ENCODE results near the gene RSPH3. TPM values are rescaled to one million over a fixed set of nuclear protein-coding genes. Genes with fewer than 3 reads are reported as not detected.
A peak's percentile ranks its signal among the peaks of the same experiment; 100 is the strongest.

RSPH3 gene
- total and polyA plus RNA-seq, 2 of the 13 experiments (the other 11 are each of a cell fraction or from before 2014, with no cell fraction given), result 1.3 to 3.5 TPM

DNA sequence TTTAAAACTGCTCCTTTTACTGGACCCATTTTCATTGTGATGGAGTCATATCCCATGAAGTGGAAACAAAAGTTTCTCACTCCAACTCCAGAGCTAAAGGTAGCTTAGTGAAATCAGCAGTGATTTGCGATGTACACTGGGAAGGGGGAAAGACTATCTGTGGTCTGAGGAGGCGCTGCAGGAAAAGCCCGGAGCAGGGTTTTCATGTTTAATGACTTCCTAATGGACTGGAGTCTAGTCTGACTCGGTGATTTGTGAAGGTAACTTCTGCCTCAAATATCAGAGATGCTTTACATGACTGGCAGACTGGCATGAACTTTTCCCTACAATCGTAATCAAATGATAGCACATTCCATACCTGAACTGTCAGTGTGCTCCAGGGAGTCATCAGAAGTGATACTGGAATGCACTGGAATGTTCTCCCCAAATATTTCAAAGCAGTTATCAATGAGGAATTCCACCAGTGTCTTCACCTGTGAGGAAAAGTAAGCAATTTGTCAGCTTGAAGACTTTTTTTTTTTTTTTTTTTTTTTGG, 37.8 kb upstream of the RSPH3 start:
- Histone ChIP-seq H4K20me1 (ENCODE audit: insufficient read depth, low read length) (no peaks in the 10 kb centered on the region), H3K36me3 (replicated peaks in 1 of 2; ENCODE audit: control insufficient read depth in 1 of 2, insufficient read depth in 2 of 2, low read length in 2 of 2) (no peaks in the 10 kb centered on the region), H2AFZ (ENCODE audit: low read length) (no peak overlapping the region), H3K27ac (ENCODE audit: extremely low read length, insufficient read depth, low read length) (no peak overlapping the region), H3K4me3 (replicated peaks in 1 of 3; ENCODE audit: insufficient read depth in 1 of 3, low read depth in 2 of 3, low read length in 3 of 3) (no peak overlapping the region), H3K79me2 (ENCODE audit: insufficient read depth, low read length) (no peaks in the 10 kb centered on the region), H3K9me3 (ENCODE audit: low read length) (no peaks in the 10 kb centered on the region), H3K4me2 (ENCODE audit: low read depth, low read length) (no peak overlapping the region), H3K27me3 (ENCODE audit: control insufficient read depth in 1 of 2, insufficient read depth in 2 of 2, low read length in 2 of 2) (peaks cover 9 to 54% of the 10 kb centered on the region in 2 experiments; a peak in 4 of 5 replicates), H3K9ac (ENCODE audit: insufficient read depth, low read depth, low read length) (no peak overlapping the region), H3K4me1 (ENCODE audit: insufficient read depth, low read length) (peaks cover 8% of the 10 kb centered on the region)
- WGBS (ENCODE audit: low lambda C conversion rate), result 32% methylated on average over 5 of the region's 5 CpGs
- TF ChIP-seq, protein P1, sequence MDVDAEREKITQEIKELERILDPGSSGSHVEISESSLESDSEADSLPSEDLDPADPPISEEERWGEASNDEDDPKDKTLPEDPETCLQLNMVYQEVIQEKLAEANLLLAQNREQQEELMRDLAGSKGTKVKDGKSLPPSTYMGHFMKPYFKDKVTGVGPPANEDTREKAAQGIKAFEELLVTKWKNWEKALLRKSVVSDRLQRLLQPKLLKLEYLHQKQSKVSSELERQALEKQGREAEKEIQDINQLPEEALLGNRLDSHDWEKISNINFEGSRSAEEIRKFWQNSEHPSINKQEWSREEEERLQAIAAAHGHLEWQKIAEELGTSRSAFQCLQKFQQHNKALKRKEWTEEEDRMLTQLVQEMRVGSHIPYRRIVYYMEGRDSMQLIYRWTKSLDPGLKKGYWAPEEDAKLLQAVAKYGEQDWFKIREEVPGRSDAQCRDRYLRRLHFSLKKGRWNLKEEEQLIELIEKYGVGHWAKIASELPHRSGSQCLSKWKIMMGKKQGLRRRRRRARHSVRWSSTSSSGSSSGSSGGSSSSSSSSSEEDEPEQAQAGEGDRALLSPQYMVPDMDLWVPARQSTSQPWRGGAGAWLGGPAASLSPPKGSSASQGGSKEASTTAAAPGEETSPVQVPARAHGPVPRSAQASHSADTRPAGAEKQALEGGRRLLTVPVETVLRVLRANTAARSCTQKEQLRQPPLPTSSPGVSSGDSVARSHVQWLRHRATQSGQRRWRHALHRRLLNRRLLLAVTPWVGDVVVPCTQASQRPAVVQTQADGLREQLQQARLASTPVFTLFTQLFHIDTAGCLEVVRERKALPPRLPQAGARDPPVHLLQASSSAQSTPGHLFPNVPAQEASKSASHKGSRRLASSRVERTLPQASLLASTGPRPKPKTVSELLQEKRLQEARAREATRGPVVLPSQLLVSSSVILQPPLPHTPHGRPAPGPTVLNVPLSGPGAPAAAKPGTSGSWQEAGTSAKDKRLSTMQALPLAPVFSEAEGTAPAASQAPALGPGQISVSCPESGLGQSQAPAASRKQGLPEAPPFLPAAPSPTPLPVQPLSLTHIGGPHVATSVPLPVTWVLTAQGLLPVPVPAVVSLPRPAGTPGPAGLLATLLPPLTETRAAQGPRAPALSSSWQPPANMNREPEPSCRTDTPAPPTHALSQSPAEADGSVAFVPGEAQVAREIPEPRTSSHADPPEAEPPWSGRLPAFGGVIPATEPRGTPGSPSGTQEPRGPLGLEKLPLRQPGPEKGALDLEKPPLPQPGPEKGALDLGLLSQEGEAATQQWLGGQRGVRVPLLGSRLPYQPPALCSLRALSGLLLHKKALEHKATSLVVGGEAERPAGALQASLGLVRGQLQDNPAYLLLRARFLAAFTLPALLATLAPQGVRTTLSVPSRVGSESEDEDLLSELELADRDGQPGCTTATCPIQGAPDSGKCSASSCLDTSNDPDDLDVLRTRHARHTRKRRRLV (CRISPR knock-in tag; IDR thresholded peaks at IDR 0.05), result no peak
- TF ChIP-seq, protein P2, sequence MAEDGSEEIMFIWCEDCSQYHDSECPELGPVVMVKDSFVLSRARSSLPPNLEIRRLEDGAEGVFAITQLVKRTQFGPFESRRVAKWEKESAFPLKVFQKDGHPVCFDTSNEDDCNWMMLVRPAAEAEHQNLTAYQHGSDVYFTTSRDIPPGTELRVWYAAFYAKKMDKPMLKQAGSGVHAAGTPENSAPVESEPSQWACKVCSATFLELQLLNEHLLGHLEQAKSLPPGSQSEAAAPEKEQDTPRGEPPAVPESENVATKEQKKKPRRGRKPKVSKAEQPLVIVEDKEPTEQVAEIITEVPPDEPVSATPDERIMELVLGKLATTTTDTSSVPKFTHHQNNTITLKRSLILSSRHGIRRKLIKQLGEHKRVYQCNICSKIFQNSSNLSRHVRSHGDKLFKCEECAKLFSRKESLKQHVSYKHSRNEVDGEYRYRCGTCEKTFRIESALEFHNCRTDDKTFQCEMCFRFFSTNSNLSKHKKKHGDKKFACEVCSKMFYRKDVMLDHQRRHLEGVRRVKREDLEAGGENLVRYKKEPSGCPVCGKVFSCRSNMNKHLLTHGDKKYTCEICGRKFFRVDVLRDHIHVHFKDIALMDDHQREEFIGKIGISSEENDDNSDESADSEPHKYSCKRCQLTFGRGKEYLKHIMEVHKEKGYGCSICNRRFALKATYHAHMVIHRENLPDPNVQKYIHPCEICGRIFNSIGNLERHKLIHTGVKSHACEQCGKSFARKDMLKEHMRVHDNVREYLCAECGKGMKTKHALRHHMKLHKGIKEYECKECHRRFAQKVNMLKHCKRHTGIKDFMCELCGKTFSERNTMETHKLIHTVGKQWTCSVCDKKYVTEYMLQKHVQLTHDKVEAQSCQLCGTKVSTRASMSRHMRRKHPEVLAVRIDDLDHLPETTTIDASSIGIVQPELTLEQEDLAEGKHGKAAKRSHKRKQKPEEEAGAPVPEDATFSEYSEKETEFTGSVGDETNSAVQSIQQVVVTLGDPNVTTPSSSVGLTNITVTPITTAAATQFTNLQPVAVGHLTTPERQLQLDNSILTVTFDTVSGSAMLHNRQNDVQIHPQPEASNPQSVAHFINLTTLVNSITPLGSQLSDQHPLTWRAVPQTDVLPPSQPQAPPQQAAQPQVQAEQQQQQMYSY (CRISPR knock-in tag; IDR thresholded peaks at IDR 0.05), result peak; percentile 87
- no TSS peak for BruUV-seq (replicated peaks)
- ChIA-PET POLR2A (no interaction called here), CTCF (ENCODE audit: low intra/inter-chr PET ratio, low total read pairs) (no interaction called here)
- intact Hi-C loops (cut with micrococcal nuclease; ENCODE audit: unreplicated experiment) (no loop called here), in situ Hi-C loops (cut with HindIII; ENCODE audit: extremely low pct_ligation_motif_present, low pct_unique_long_range_greater_than_20kb) (no loop called here)
- DNase-seq (ENCODE audit: low spot score) (no peak), FAIRE-seq (no peak), ATAC-seq (no peak)
